Prostate gland (tissue), 2 donors: ENCODE results near the gene PDZRN3. TPM values are rescaled to one million over a fixed set of nuclear protein-coding genes. Genes with fewer than 3 reads are reported as not detected.

ENCODE experiments used
- DNase-seq: peaks from one replicate; pipeline ENCODE4 v3.0.0-alpha.2; 2019; ENCODE audit warnings: low spot score
- H3K27ac ChIP-seq, 2 donors: fragments of 200-600 bp; sonication (generic); 2 replicates each; pipeline ENCODE4 v1.5.1; 2017 to 2019
- H3K27me3 ChIP-seq: fragments of 200-600 bp; sonication (generic); replicated peaks from 2 replicates; pipeline ENCODE4 v1.5.1; 2019; ENCODE audit not compliant: insufficient read depth
- H3K36me3 ChIP-seq, 2 donors: fragments of 200-600 bp; sonication (generic); 1 replicate in 1 of 2; 2 replicates in 1 of 2; pipeline versions ENCODE4 v1.5.1 to v1.8.1; 2017 to 2019
- H3K4me1 ChIP-seq: fragments of 200-600 bp; sonication (generic); replicated peaks from 2 replicates; pipeline ENCODE4 v1.5.1; 2019
- H3K4me3 ChIP-seq, 2 donors: fragments of 200-600 bp; sonication (generic); 2 replicates each; pipeline ENCODE4 v1.5.1; 2017 to 2019
- H3K9me3 ChIP-seq: fragments of 200-600 bp; sonication (generic); 2 replicates; pipeline ENCODE4 v1.5.1; 2017
- CTCF ChIP-seq, 4 experiments: fragments of 200-600 bp in 2 of 4; fragments of 450-650 bp in 2 of 4; sonication (generic) in 2 of 4; IDR thresholded peaks; 1 replicate in 3 of 4; 2 replicates in 1 of 4; pipeline ENCODE4 v1.5.1; 2016 to 2019; ENCODE audit warnings: antibody characterized with exemption in 4 of 4, mild to moderate bottlenecking in 2 of 4, moderate library complexity in 2 of 4
- POLR2A ChIP-seq: fragments of 450-650 bp; IDR thresholded peaks from one replicate; pipeline ENCODE4 v1.6.1; 2016; ENCODE audit warnings: antibody characterized with exemption, mild to moderate bottlenecking
- POLR2AphosphoS5 ChIP-seq: sonication (generic); formaldehyde crosslinking; IDR thresholded peaks from one replicate; pipeline ENCODE4 v1.6.1; 2017; ENCODE audit warnings: antibody characterized with exemption
- WGBS: methylation state at CpG from one replicate; pipeline ENCODE4 v1.1.5; 2018; 5-methylcytosine and 5-hydroxymethylcytosine counted together
- intact Hi-C: fragments of 100-400 bp; cut with DNase I; formaldehyde crosslinking; loops from one replicate; pipeline ENCODE4 v1.14.2; 2022
- total RNA-seq, 2 donors: library from RNA; depleted of rRNA; stranded (reverse); fragments of >200 nt; gene quantifications; one replicate each; pipeline ENCODE4 v1.1.0, GENCODE V29; 2016

The PDZRN3 gene
- total RNA-seq, 2 donors from 2014 or later: 80.9 to 143 TPM

DNA sequence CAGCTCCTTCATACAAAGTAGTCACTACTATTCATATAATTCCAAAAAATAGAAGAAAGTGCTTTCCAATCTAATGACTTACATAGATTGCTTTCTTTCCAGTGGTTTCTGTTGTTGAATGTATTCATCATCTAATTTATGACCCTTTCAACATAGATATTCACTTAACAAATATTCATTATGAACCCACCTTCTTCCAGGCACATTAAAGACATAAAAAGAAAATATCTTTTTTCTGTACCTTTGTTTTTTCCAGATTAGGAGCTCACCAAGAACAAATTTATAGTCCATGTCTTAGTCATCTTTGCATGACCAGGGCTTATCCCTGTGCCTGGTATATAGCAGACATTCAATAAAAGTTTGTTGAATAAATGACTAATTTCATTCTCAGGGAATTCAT, 32.4 kb upstream of the PDZRN3 start:
- Histone ChIP-seq H3K27ac (no peak overlapping the region), H3K27me3 (no peaks in the 10 kb centered on the region), H3K9me3 (no peaks in the 10 kb centered on the region), H3K4me3 (no peak overlapping the region), H3K36me3 (no peaks in the 10 kb centered on the region), H3K4me1 (peaks cover 3% of the 10 kb centered on the region)
- TF ChIP-seq CTCF (IDR thresholded peaks at IDR 0.05): no peak
- no peak for TF ChIP-seq POLR2AphosphoS5
- TF ChIP-seq POLR2A: no peak
- no peak for DNase-seq
- intact Hi-C loops: no loop called here

DNA sequence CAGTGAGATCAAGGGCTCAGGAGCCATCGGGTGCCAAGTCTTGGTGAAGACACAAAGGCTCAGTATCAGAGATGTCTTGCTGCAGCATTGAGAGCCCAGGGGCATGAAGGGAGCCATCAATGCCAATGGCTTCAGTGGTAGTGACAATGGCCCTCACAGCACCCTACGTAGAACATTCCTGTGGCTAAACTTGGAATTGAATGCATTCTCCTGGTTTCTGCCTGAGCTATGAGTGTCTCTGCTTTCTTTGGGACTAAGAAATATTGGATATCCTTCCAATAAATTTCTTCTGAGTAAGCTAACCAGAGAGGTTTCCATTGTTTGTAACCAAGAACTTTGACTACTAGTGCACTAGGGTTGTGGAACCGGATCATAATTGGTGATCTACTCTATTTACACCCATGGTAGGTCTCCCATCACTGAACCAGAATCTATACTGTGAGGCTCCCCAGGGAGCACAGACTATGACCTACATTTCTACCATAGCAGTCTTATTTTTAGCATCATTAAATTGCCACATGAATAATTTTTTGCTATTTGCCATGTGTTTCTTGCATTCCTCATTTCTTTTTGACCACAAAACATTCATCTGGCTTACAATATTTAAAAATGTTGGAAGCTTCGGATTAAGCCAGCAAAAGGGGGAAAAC, 31.6 kb upstream of the PDZRN3 start:
- DNase-seq: no peak
- 98% methylated on average over 4 of the region's 4 CpGs for WGBS

DNA sequence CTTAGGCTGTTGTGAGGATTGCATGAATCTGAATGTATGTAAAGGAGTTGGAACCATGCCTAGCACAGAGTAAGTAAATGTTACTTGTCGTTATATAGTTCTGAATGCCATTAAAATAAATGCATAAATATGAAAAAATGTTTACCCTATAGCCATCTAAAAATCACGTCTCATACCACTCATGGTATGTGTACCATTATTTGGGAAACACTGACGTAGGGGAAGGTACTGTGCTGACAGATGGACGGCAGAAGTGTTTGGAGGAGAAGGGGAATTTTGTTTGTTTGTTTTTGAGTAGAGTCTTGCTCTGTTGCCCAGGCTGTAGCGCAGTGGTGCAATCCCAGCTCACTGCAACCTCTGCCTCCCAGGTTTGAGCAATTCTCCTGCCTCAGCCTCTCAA, 30.5 kb upstream of the PDZRN3 start:
- intact Hi-C loops: no loop called here
- 90% methylated on average over 5 of the region's 5 CpGs for WGBS

More for the DNA sequence above, 31.6 kb upstream of the PDZRN3 start:
- no peaks in the 10 kb centered on the region for H3K9me3 ChIP-seq
- H3K4me1 ChIP-seq: peaks cover 3% of the 10 kb centered on the region
- H3K27ac ChIP-seq: no peak overlapping the region
- H3K27me3 ChIP-seq: no peaks in the 10 kb centered on the region
- intact Hi-C loops: no loop called here
- no peaks in the 10 kb centered on the region for H3K36me3 ChIP-seq
- TF ChIP-seq POLR2AphosphoS5: no peak
- TF ChIP-seq CTCF (IDR thresholded peaks at IDR 0.05): no peak
- no peak for TF ChIP-seq POLR2A
- no peak overlapping the region for H3K4me3 ChIP-seq

DNA sequence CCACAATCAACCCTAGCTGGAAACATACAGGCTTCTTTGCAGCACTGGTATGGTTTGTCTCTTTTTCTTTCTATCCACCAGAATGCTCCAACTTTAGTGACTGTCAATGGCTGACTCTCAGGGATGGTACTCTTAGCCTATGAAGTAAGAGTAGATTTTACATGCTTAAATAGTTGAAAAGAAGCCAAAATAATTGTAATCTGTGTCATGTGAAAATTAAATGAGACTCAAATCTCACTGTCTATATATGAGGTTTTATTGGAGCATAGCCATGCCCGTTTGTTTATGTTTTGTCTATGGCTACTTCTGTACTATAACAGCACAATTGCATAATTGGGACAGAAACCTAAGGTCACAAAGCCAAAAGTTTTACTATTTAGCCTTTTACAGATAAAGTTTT, 29.1 kb upstream of the PDZRN3 start:
- no peak overlapping the region for H3K27ac ChIP-seq
- H3K9me3 ChIP-seq: no peaks in the 10 kb centered on the region
- no peaks in the 10 kb centered on the region for H3K36me3 ChIP-seq
- DNase-seq: no peak
- no peak overlapping the region for H3K4me3 ChIP-seq
- intact Hi-C loops: no loop called here
- no peaks in the 10 kb centered on the region for H3K27me3 ChIP-seq
- TF ChIP-seq POLR2A (no peak), POLR2AphosphoS5 (no peak), CTCF (IDR thresholded peaks at IDR 0.05) (no peak)
- 86% methylated on average over 1 of the region's 1 CpG for WGBS
- H3K4me1 ChIP-seq: no peaks in the 10 kb centered on the region

More for the DNA sequence above, 30.5 kb upstream of the PDZRN3 start:
- Histone ChIP-seq H3K36me3 (no peaks in the 10 kb centered on the region), H3K27me3 (no peaks in the 10 kb centered on the region), H3K4me1 (peaks cover 3% of the 10 kb centered on the region), H3K27ac (no peak overlapping the region), H3K4me3 (no peak overlapping the region), H3K9me3 (no peaks in the 10 kb centered on the region)
- no peak for TF ChIP-seq POLR2AphosphoS5
- TF ChIP-seq CTCF (IDR thresholded peaks at IDR 0.05): no peak
- no peak for TF ChIP-seq POLR2A
- no peak for DNase-seq

DNA sequence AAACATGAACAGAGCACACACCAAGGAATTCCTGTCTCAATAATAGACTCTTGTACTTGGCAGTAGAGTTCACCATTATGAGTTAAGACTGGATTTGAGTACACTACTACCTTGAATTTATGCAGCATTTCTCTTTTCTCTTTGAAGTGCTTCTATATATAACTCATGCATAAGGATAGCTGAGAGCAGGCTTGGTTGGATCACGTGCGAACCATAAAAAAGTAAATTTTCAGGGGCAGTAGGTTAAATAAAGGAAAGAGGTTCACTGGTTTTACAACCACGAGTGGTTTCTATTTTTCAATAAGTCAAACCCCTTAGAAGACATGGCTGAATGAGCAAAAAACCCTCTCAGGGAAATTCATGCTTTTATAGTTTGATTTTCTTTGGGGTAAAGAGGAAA, 28.6 kb upstream of the PDZRN3 start:
- TF ChIP-seq POLR2AphosphoS5 (no peak), CTCF (IDR thresholded peaks at IDR 0.05) (no peak), POLR2A (no peak)
- Histone ChIP-seq H3K27ac (no peak overlapping the region), H3K36me3 (no peaks in the 10 kb centered on the region), H3K9me3 (no peaks in the 10 kb centered on the region), H3K27me3 (no peaks in the 10 kb centered on the region), H3K4me3 (no peak overlapping the region), H3K4me1 (no peaks in the 10 kb centered on the region)
- WGBS: 65% methylated on average over 3 of the region's 3 CpGs
- intact Hi-C loops: no loop called here
- no peak for DNase-seq
